HepG2 (cell line): Measurements from ENCODE around the gene NKPD1. TPM values are rescaled to one million over a fixed set of nuclear protein-coding genes. Genes with fewer than 3 reads are reported as not detected.

Source experiments
- ATAC-seq: fragments of 200-7000 bp; cut with Tn5 transposase; 3 replicates; pipeline ENCODE4 v1.9.1; 2020; ENCODE audit warnings: mild to moderate bottlenecking, moderate library complexity
- BruUV-seq: library from RNA; stranded (reverse); fragments of 400-500 nt; replicated peaks from 2 replicates; lab custom pipeline; 2021; lab: Mats Ljungman, UMichigan
- CTCF ChIA-PET: fragments of 300-600 bp; formaldehyde crosslinking; extraction: SDS; loops from one replicate; lab custom pipeline; 2021; ENCODE audit warnings: low total read pairs, inconsistent platforms, low intra/inter-chr PET ratio; lab: Yijun Ruan, JAX
- POLR2A ChIA-PET: fragments of 350-600 bp; sonication (Branson Sonifier 250); formaldehyde crosslinking; loops from one replicate; lab custom pipeline; 2020; ENCODE audit warnings: antibody characterized with exemption, inconsistent platforms; lab: Yijun Ruan, JAX
- DNase-seq: peaks from one replicate; pipeline ENCODE4 v3.0.0-alpha.2; 2015; ENCODE audit warnings: low spot score
- FAIRE-seq: peaks from 3 replicates; lab custom pipeline; 2011; peaks lifted over from hg19 to GRCh38; lab: Jason Lieb, UNC
- H2AFZ ChIP-seq: one replicate; pipeline ENCODE4 v1.6.1; 2011; ENCODE audit warnings: low read length, inconsistent platforms
- H3K27ac ChIP-seq: fragments of 300-600 bp; 3 replicates; pipeline ENCODE4 v1.8.0; 2011; ENCODE audit warnings: mixed run types, mild to moderate bottlenecking, mixed read lengths, low read length, inconsistent platforms; ENCODE audit not compliant: insufficient read depth; ENCODE audit errors: extremely low read length
- H3K27me3 ChIP-seq, 2 experiments: fragments of 200-600 bp in 1 of 2; 2 replicates in 1 of 2; 3 replicates in 1 of 2; pipeline versions ENCODE4 v1.6.0 to v1.8.0; 2011; ENCODE audit warnings: low read length in 2 of 2, mild to moderate bottlenecking in 2 of 2, moderate library complexity in 2 of 2, inconsistent platforms in 1 of 2; ENCODE audit not compliant: insufficient read depth in 2 of 2, control insufficient read depth in 1 of 2
- H3K36me3 ChIP-seq, 2 experiments: fragments of 200-600 bp in 1 of 2; replicated peaks in 1 of 2; 2 replicates in 1 of 2; 3 replicates in 1 of 2; pipeline versions ENCODE4 v1.5.1 to v1.8.0; 2011; ENCODE audit warnings: low read length in 2 of 2, inconsistent platforms in 1 of 2; ENCODE audit not compliant: insufficient read depth in 2 of 2, control insufficient read depth in 1 of 2
- H3K4me1 ChIP-seq: 2 replicates; pipeline ENCODE4 v1.5.1; 2012; ENCODE audit warnings: low read length, inconsistent platforms; ENCODE audit not compliant: insufficient read depth
- H3K4me2 ChIP-seq: 2 replicates; pipeline ENCODE4 v1.6.0; 2011; ENCODE audit warnings: low read depth, low read length, inconsistent platforms
- H3K4me3 ChIP-seq, 3 experiments: fragments of 200-600 bp in 1 of 3; sonication (generic), shearing (Covaris generic) in 1 of 3; replicated peaks in 1 of 3; 2 replicates each; pipeline ENCODE4 v1.5.1; 2011 to 2016; ENCODE audit warnings: low read length in 3 of 3, inconsistent platforms in 2 of 3, low read depth in 2 of 3, mild to moderate bottlenecking in 2 of 3, control low read depth in 1 of 3, mixed read lengths in 1 of 3; ENCODE audit not compliant: insufficient read depth in 1 of 3
- H3K79me2 ChIP-seq: one replicate; pipeline ENCODE4 v1.6.1; 2011; ENCODE audit warnings: low read length, inconsistent platforms; ENCODE audit not compliant: insufficient read depth
- H3K9ac ChIP-seq: 2 replicates; pipeline ENCODE4 v1.6.0; 2011; ENCODE audit warnings: mild to moderate bottlenecking, low read depth, low read length, inconsistent platforms; ENCODE audit not compliant: insufficient read depth
- H3K9me3 ChIP-seq: 2 replicates; pipeline ENCODE4 v1.5.1; 2012; ENCODE audit warnings: mild to moderate bottlenecking, low read length
- H4K20me1 ChIP-seq: 2 replicates; pipeline ENCODE4 v1.6.0; 2011; ENCODE audit warnings: inconsistent platforms, mild to moderate bottlenecking, low read length, moderate library complexity; ENCODE audit not compliant: insufficient read depth
- ARHGAP35 ChIP-seq: sonication (generic); formaldehyde crosslinking; IDR thresholded peaks from 2 replicates; pipeline ENCODE4 v1.9.0; 2022; ENCODE audit warnings: mild to moderate bottlenecking, inconsistent platforms, moderate library complexity, missing genetic modification reagents, borderline replicate concordance
- ATF6 ChIP-seq: sonication (generic); formaldehyde crosslinking; conservative IDR thresholded peaks from 2 replicates; pipeline ENCODE4 v1.4.0; 2020; ENCODE audit warnings: missing genetic modification reagents
- HNF4G ChIP-seq, 2 experiments: sonication (generic) in 1 of 2; formaldehyde crosslinking in 1 of 2; IDR thresholded peaks; 2 replicates each; pipeline versions ENCODE4 v1.4.0 to v1.6.1; 2011 to 2020; ENCODE audit warnings: borderline replicate concordance in 2 of 2, low read depth in 2 of 2, mild to moderate bottlenecking in 2 of 2, low read length in 1 of 2, missing genetic modification reagents in 1 of 2, moderate library complexity in 1 of 2
- HNRNPL ChIP-seq: fragments of 200-400 bp; formaldehyde crosslinking; IDR thresholded peaks from 2 replicates; pipeline ENCODE4 v1.6.1; 2017; ENCODE audit warnings: mild to moderate bottlenecking, low read depth, low read length
- ISL2 ChIP-seq: sonication (generic); formaldehyde crosslinking; IDR thresholded peaks from 2 replicates; pipeline ENCODE4 v1.5.0; 2020; ENCODE audit warnings: missing genetic modification reagents
- NCOR1 ChIP-seq: fragments of 200-600 bp; sonication (generic); IDR thresholded peaks from 2 replicates; pipeline ENCODE4 v1.7.0; 2017; ENCODE audit warnings: antibody characterized with exemption, low read length, borderline replicate concordance
- SCMH1 ChIP-seq: sonication (generic); formaldehyde crosslinking; IDR thresholded peaks from 2 replicates; pipeline ENCODE4 v1.9.0; 2021; ENCODE audit warnings: missing genetic modification reagents, mild to moderate bottlenecking, borderline replicate concordance
- TBX2 ChIP-seq: sonication (generic); formaldehyde crosslinking; IDR thresholded peaks from 2 replicates; pipeline ENCODE4 v1.5.0; 2020; ENCODE audit warnings: missing genetic modification reagents, mild to moderate bottlenecking, borderline replicate concordance
- ZNF563 ChIP-seq: sonication (generic); formaldehyde crosslinking; IDR thresholded peaks from 2 replicates; pipeline ENCODE4 v1.8.0; 2022; ENCODE audit warnings: mild to moderate bottlenecking, moderate library complexity, missing genetic modification reagents
- ZNF687 ChIP-seq: sonication (generic); formaldehyde crosslinking; IDR thresholded peaks from 2 replicates; pipeline ENCODE4 v1.5.1; 2020; ENCODE audit warnings: mild to moderate bottlenecking, missing genetic modification reagents, moderate library complexity
- ZNF737 ChIP-seq: sonication (generic); formaldehyde crosslinking; IDR thresholded peaks from 2 replicates; pipeline ENCODE4 v1.5.0; 2020; ENCODE audit warnings: missing genetic modification reagents, mild to moderate bottlenecking, borderline replicate concordance
- whole genome bisulfite sequencing: methylation state at CpG from one replicate; pipeline ENCODE4 v1.1.6; 2017; ENCODE audit warnings: low lambda C conversion rate; 5-methylcytosine and 5-hydroxymethylcytosine counted together
- in situ Hi-C: cut with HindIII; loops from 2 replicates; pipeline ENCODE4 v1.10.0; 2017; ENCODE audit warnings: low pct_unique_long_range_greater_than_20kb; ENCODE audit not compliant: extremely low pct_ligation_motif_present
- intact Hi-C: fragments of 100-400 bp; cut with micrococcal nuclease; formaldehyde crosslinking; loops from one replicate; pipeline ENCODE4 v1.10.0; 2022; ENCODE audit not compliant: unreplicated experiment
- polyA plus RNA-seq, 8 experiments: library from polyadenylated mRNA; depleted of rRNA in 3 of 8; stranded (reverse) in 7 of 8; unstranded in 1 of 8; fragments of >200 nt; fragmentation: Illumina TruSeq in 4 of 8; extraction: Trizol in 4 of 8; gene quantifications; 2 replicates each; pipeline versions ENCODE4 v1.2.1 to v1.2.3, GENCODE V29; 2011 to 2016; ENCODE audit warnings: low read depth in 4 of 8, missing spikeins in 1 of 8, mixed read lengths in 1 of 8; ENCODE audit not compliant: insufficient read depth in 1 of 8
- total RNA-seq, 5 experiments: library from RNA; depleted of rRNA; stranded (reverse); fragments of >200 nt; fragmentation: Illumina TruSeq; extraction: Trizol; gene quantifications; 2 replicates each; pipeline ENCODE4 v1.2.3, GENCODE V29; 2016; ENCODE audit warnings: low read depth in 1 of 5
- TF ChIP-seq, protein P1 (sequence below): sonication (generic); formaldehyde crosslinking; IDR thresholded peaks from 2 replicates; pipeline ENCODE4 v1.4.0; 2020; ENCODE audit warnings: missing genetic modification reagents

Gene NKPD1
- total and polyA plus RNA-seq, 2 of the 13 experiments (the other 11 are each of a cell fraction or from before 2014, with no cell fraction given): 0.03 TPM; not detected in 1

GRCh38 chr19:45171211-45171623, 10.4 kb upstream of the NKPD1 start (continued):
- TF ChIP-seq HNF4G (IDR thresholded peaks at IDR 0.05; ENCODE audit: borderline replicate concordance, low read depth, low read length): no peak
- TF ChIP-seq HNF4G (CRISPR knock-in tag; IDR thresholded peaks at IDR 0.05; ENCODE audit: borderline replicate concordance, low read depth): no peak
- TF ChIP-seq NCOR1: no peak
- TF ChIP-seq ISL2: peak; percentile 29; the same call in 1 of the 2 replicates
- peak; percentile 98 for TF ChIP-seq TBX2 (CRISPR knock-in tag)
- TF ChIP-seq, all 625 proteins: peak for 61

DNA sequence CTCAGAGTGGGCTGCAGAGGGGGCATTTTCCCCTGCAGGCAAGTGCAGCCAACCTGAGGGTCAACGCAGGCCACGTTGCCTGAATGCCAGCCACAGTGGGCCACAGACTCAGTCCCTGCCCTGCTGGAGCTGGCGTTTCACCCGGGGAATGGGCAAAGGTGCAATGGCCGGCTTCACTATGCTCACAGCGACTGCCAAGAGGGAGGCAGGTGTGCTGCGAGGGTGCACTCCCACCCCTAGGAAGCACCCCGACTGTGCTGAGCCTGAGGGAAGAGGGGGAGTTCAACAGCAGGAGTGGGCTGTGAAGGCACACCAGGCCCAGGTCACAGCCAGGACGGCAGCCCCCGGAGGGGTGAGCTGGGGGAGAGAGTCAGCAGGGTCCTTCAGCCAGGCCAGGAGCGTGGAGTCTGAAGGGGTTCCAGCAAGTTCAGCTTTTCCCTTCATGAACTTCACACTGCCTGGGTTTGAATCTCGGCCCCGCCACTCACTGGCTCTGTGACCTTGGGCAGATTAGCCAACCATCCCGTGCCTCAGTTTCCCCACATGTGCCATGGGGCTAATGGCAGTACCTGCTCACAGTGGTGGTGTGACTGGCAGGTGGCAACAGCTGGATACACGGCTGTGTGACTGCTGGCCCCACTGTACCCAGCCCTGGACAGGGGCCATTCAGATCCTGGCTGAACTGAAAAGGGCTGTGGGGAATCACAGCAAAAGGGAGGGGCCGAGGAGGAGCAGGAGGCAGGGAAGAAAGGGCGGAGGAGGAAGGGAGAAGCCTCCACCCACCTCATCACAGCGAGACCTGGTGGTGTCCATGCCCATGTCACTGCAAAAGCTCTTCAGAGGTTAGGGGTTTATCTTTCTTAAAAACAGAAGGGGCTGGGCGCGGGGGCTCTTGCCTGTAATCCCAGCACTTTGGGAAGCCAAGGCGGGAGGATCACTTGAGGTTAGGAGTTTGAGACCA, 9.6 kb upstream of the NKPD1 start:
- no peak overlapping the region for H2AFZ ChIP-seq
- H4K20me1 ChIP-seq: no peaks in the 10 kb centered on the region
- H3K4me3 ChIP-seq: peak overlapping the region in 1 of 3 experiments; percentile 33; a peak in 1 of 6 replicates
- FAIRE-seq (no peak), DNase-seq (no peak), ATAC-seq (no peak)
- H3K27ac ChIP-seq: no peak overlapping the region
- 0 out of 2 replicates have a peak overlapping the region, but pooled peaks have one; percentile 8 for H3K9ac ChIP-seq
- BruUV-seq: no TSS peak
- H3K27me3 ChIP-seq: no peaks in the 10 kb centered on the region
- 69% methylated on average over 15 of the region's 21 CpGs for WGBS
- CTCF ChIA-PET: no interaction called here
- in situ Hi-C loops (no loop called here), intact Hi-C loops (no loop called here)
- peak overlapping the region; percentile 58 for H3K4me2 ChIP-seq
- H3K9me3 ChIP-seq: no peaks in the 10 kb centered on the region
- no peaks in the 10 kb centered on the region for H3K36me3 ChIP-seq
- no peaks in the 10 kb centered on the region for H3K79me2 ChIP-seq
- H3K4me1 ChIP-seq: peaks cover 92% of the 10 kb centered on the region
- POLR2A ChIA-PET: interaction anchor here (1.8 to 4.0 kb wide), 2 partner anchors 8 to 16 kb away, joined by 3 to 29 read pairs; partner anchors contain the start of genes BLOC1S3 and TRAPPC6A
- TF ChIP-seq SCMH1 (CRISPR knock-in tag) (no peak), ARHGAP35 (0 out of 2 replicates have a peak, but pooled peaks have one; percentile 47), ATF6 (CRISPR knock-in tag) (no peak), ZNF737 (CRISPR knock-in tag) (no peak), ZNF687 (CRISPR knock-in tag) (peak; percentile 48), HNRNPL (0 out of 2 replicates have a peak, but pooled peaks have one; percentile 5), ZNF563 (no peak)
- TF ChIP-seq, protein P1, sequence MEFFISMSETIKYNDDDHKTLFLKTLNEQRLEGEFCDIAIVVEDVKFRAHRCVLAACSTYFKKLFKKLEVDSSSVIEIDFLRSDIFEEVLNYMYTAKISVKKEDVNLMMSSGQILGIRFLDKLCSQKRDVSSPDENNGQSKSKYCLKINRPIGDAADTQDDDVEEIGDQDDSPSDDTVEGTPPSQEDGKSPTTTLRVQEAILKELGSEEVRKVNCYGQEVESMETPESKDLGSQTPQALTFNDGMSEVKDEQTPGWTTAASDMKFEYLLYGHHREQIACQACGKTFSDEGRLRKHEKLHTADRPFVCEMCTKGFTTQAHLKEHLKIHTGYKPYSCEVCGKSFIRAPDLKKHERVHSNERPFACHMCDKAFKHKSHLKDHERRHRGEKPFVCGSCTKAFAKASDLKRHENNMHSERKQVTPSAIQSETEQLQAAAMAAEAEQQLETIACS (CRISPR knock-in tag): no peak
